Endodermal cell (in vitro differentiated cells): ENCODE measurements around the gene TRAK1. TPM values are rescaled to one million over a fixed set of nuclear protein-coding genes. Genes with fewer than 3 reads are reported as not detected.
A peak's percentile ranks its signal among the peaks of the same experiment; 100 is the strongest.

ENCODE experiments used
- DNase-seq: peaks from one replicate; pipeline ENCODE4 v3.0.0-alpha.2; 2017
- H3K27ac ChIP-seq: 2 replicates; pipeline ENCODE4 v1.5.1; 2013; ENCODE audit warnings: mild to moderate bottlenecking, low read depth, low read length, moderate library complexity
- H3K27me3 ChIP-seq: 2 replicates; pipeline ENCODE4 v1.6.1; 2013; ENCODE audit warnings: mild to moderate bottlenecking, low read length, moderate library complexity; ENCODE audit not compliant: insufficient read depth, control insufficient read depth, poor library complexity, severe bottlenecking
- H3K36me3 ChIP-seq: 2 replicates; pipeline ENCODE4 v1.7.0; 2013; ENCODE audit warnings: mild to moderate bottlenecking, low read length, moderate library complexity; ENCODE audit not compliant: control insufficient read depth, insufficient read depth
- H3K4me1 ChIP-seq: one replicate; pipeline ENCODE4 v1.7.0; 2013; ENCODE audit warnings: low read length; ENCODE audit not compliant: control insufficient read depth, insufficient read depth
- H3K4me3 ChIP-seq: 2 replicates; pipeline ENCODE4 v1.5.1; 2013; ENCODE audit warnings: mild to moderate bottlenecking, low read length, moderate library complexity
- H3K9ac ChIP-seq: 2 replicates; pipeline ENCODE4 v1.6.1; 2013; ENCODE audit warnings: mild to moderate bottlenecking, low read length, moderate library complexity; ENCODE audit not compliant: poor library complexity, severe bottlenecking; ENCODE audit errors: extremely low read depth
- H3K9me3 ChIP-seq: 2 replicates; pipeline ENCODE4 v1.6.1; 2013; ENCODE audit warnings: mild to moderate bottlenecking, low read length, moderate library complexity; ENCODE audit not compliant: control insufficient read depth
- H3K27ac Mint-ChIP-seq: 2 replicates; pipeline ENCODE4 v1.8.0; 2020; ENCODE audit warnings: mixed read lengths
- H3K27me3 Mint-ChIP-seq: 2 replicates; pipeline ENCODE4 v1.8.0; 2021; ENCODE audit warnings: mild to moderate bottlenecking, mixed read lengths; ENCODE audit not compliant: insufficient read depth
- H3K36me3 Mint-ChIP-seq: 2 replicates; pipeline ENCODE4 v1.8.0; 2020; ENCODE audit warnings: low read depth, mixed read lengths
- H3K4me1 Mint-ChIP-seq: 2 replicates; pipeline ENCODE4 v1.8.0; 2020; ENCODE audit warnings: mixed read lengths
- H3K4me3 Mint-ChIP-seq: 2 replicates; pipeline ENCODE4 v1.8.0; 2020; ENCODE audit warnings: mild to moderate bottlenecking, moderate library complexity, mixed read lengths
- H3K9me3 Mint-ChIP-seq: 2 replicates; pipeline ENCODE4 v1.8.0; 2020; ENCODE audit warnings: mild to moderate bottlenecking, mixed read lengths
- WGBS, 2 experiments: methylation state at CpG; one replicate each; pipeline versions ENCODE4 v1.1.5 to v1.1.7; 2013; ENCODE audit warnings: missing lambda C conversion rate in 2 of 2, mixed read lengths in 1 of 2; ENCODE audit not compliant: insufficient coverage in 1 of 2, insufficient read length in 1 of 2; 5-methylcytosine and 5-hydroxymethylcytosine counted together
- total RNA-seq, 2 donors: library from RNA; stranded (reverse); fragmentation: NEBNext Ultra II Directional in 1 of 2; extraction: Animal tissue kit (Norgen Biotek cat#: 25700) in 1 of 2; gene quantifications; 2 replicates in 1 of 2; 3 replicates in 1 of 2; pipeline ENCODE4 v1.2.1, GENCODE V29; 2021
- TF ChIP-seq, protein P1 (sequence below): fragments of 200-600 bp; sonication (generic); conservative IDR thresholded peaks from 2 replicates; pipeline ENCODE4 v1.5.0; 2021; ENCODE audit warnings: antibody characterized with exemption, mild to moderate bottlenecking

The TRAK1 gene
- total RNA-seq, 2 donors from 2014 or later, result 29.8 to 31.0 TPM

GRCh38 chr3:42122261-42123011 is 31.3 kb downstream of the TRAK1 start:
- Histone ChIP-seq H3K27ac (no peak overlapping the region), H3K9me3 (no peaks in the 10 kb centered on the region), H3K9ac (no peak overlapping the region), H3K4me1 (no peaks in the 10 kb centered on the region), H3K4me3 (no peak overlapping the region), H3K36me3 (peaks cover 16% of the 10 kb centered on the region), H3K27me3 (no peaks in the 10 kb centered on the region)
- H3K9me3 Mint-ChIP-seq, result no peaks in the 10 kb centered on the region
- TF ChIP-seq, protein P1, sequence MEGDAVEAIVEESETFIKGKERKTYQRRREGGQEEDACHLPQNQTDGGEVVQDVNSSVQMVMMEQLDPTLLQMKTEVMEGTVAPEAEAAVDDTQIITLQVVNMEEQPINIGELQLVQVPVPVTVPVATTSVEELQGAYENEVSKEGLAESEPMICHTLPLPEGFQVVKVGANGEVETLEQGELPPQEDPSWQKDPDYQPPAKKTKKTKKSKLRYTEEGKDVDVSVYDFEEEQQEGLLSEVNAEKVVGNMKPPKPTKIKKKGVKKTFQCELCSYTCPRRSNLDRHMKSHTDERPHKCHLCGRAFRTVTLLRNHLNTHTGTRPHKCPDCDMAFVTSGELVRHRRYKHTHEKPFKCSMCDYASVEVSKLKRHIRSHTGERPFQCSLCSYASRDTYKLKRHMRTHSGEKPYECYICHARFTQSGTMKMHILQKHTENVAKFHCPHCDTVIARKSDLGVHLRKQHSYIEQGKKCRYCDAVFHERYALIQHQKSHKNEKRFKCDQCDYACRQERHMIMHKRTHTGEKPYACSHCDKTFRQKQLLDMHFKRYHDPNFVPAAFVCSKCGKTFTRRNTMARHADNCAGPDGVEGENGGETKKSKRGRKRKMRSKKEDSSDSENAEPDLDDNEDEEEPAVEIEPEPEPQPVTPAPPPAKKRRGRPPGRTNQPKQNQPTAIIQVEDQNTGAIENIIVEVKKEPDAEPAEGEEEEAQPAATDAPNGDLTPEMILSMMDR, result no peak
- H3K4me1 Mint-ChIP-seq, result peaks cover 6% of the 10 kb centered on the region
- H3K27me3 Mint-ChIP-seq, result no peaks in the 10 kb centered on the region
- H3K36me3 Mint-ChIP-seq, result peaks cover 11% of the 10 kb centered on the region
- WGBS, 2 experiments, result 94 to 100% methylated on average over 1 to 4 of the region's 4 CpGs
- no peak overlapping the region for H3K27ac Mint-ChIP-seq
- H3K4me3 Mint-ChIP-seq, result no peak overlapping the region
- no peak for DNase-seq

DNA sequence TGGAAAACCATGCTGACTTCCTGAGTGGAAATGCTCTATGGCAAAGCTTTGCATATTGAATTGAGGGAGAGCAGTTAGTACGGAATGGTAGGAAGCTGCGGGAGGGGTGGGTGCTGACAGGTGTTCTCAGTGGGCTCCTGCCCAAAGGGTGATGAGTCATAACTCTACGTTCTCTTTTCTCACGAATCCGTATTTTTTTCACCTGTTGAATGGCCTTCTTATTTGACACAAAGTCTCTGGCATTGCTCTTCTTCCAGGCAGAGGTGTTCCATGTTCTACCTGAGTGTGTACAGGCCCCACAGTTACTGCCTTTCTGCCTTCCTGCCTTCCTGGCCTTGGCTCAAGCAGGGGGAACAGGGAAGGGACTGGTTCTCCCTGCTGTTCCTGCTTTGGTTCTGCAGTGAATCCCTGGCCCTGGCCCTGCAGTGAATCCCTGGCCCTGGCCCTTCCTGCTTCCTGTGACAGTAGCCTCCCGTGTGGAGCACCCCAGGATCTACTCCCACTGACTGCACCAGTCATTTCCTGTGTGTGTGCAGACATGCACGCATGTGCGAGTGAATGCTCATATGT is 31.9 kb downstream of the TRAK1 start:
- no peak overlapping the region for H3K27ac ChIP-seq
- peaks cover 18% of the 10 kb centered on the region for H3K36me3 ChIP-seq
- H3K4me3 ChIP-seq, result no peak overlapping the region
- Mint-ChIP-seq H3K27ac (peak overlapping the region; percentile 56), H3K9me3 (no peaks in the 10 kb centered on the region), H3K4me1 (peaks cover 5% of the 10 kb centered on the region), H3K4me3 (no peak overlapping the region), H3K36me3 (peaks cover 11% of the 10 kb centered on the region), H3K27me3 (no peaks in the 10 kb centered on the region)
- H3K9ac ChIP-seq, result no peak overlapping the region
- no peaks in the 10 kb centered on the region for H3K9me3 ChIP-seq
- WGBS, 2 experiments, result 90% methylated on average over 8 of the region's 8 CpGs
- H3K27me3 ChIP-seq, result no peaks in the 10 kb centered on the region
- no peak for DNase-seq
- TF ChIP-seq, protein P1, result no peak
- no peaks in the 10 kb centered on the region for H3K4me1 ChIP-seq

- Histone ChIP-seq H3K4me3 (no peak overlapping the region), H3K27me3 (no peaks in the 10 kb centered on the region), H3K36me3 (peaks cover 18% of the 10 kb centered on the region), H3K9ac (no peak overlapping the region), H3K4me1 (no peaks in the 10 kb centered on the region), H3K9me3 (no peaks in the 10 kb centered on the region), H3K27ac (no peak overlapping the region)
- Mint-ChIP-seq H3K4me1 (peaks cover 7% of the 10 kb centered on the region), H3K4me3 (no peak overlapping the region), H3K36me3 (peaks cover 11% of the 10 kb centered on the region), H3K9me3 (no peaks in the 10 kb centered on the region), H3K27ac (no peak overlapping the region), H3K27me3 (no peaks in the 10 kb centered on the region)
- 85 to 97% methylated on average over 3 to 5 of the region's 5 CpGs for WGBS, 2 experiments
- no peak for DNase-seq
- TF ChIP-seq, protein P1, result no peak
Measured at GRCh38 chr3:42123824-42124658, 32.9 kb downstream of the TRAK1 start.
